ENCODE measurements around the gene CMTM2.

CMTM2 gene

GRCh38 chr16:66637806-66638205, 58.5 kb downstream of the CMTM2 start:
- DNase-seq = no peak

All from SIG-M5 (cell line).